A204.1 (cell line): ENCODE results near the gene ENC1.
A peak's percentile ranks its signal among the peaks of the same experiment; 100 is the strongest.
"Not testable (repeated sequence)": the region's sequence is repeated elsewhere in the genome, so short reads cannot be mapped to it uniquely, and the experiment has no call there.

Experiments
- FAIRE-seq: peaks from 2 replicates; lab custom pipeline; 2012; peaks lifted over from hg19 to GRCh38; lab: Jason Lieb, UNC

Gene ENC1, protein sequence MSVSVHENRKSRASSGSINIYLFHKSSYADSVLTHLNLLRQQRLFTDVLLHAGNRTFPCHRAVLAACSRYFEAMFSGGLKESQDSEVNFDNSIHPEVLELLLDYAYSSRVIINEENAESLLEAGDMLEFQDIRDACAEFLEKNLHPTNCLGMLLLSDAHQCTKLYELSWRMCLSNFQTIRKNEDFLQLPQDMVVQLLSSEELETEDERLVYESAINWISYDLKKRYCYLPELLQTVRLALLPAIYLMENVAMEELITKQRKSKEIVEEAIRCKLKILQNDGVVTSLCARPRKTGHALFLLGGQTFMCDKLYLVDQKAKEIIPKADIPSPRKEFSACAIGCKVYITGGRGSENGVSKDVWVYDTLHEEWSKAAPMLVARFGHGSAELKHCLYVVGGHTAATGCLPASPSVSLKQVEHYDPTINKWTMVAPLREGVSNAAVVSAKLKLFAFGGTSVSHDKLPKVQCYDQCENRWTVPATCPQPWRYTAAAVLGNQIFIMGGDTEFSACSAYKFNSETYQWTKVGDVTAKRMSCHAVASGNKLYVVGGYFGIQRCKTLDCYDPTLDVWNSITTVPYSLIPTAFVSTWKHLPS

GRCh38 chr5:74640450-74640953 lies at the start of gene ENC1:
TSS of gene ENC1 (minus strand) at chr5:74640728. CDS start at chr5:74636485, 4,243 bp downstream.
- no peak for FAIRE-seq

DNA sequence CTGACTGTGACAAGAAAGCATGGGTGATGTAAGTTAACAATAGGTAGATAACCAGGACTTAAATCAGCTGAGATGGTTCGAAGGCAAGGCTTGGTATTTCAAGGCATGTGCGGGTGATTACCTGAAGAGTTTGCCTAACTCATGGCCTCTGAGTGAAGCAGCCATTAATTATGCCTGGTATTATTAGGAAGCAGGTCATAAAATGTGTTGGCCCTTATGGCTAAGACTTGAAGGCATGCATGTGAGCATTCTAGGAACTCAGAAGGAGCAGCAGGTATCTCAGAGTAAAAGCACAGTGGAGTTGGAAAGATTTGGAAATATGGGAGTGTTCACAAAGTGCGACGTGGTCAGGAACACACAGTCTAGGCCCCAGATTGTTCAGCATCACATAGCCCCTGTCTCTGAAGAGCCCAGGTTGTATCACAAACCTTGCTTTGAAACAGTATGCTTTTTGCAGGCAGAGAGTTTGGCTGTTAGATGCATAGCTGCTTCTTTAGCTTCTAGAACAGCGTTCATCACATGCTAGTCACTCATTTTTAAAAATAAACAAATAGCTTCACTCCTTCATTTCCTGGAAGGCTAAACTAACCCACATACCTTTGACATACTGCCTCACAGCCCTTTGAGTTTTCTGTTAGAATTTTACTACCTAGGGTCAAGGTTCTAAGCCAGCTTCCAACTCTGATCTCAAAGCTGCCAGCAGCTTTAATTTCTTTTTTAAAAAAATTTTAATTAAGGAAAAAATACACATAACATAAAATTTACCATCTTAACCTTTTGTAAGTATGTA lies 46.6 kb upstream of the ENC1 start:
- FAIRE-seq = no peak

DNA sequence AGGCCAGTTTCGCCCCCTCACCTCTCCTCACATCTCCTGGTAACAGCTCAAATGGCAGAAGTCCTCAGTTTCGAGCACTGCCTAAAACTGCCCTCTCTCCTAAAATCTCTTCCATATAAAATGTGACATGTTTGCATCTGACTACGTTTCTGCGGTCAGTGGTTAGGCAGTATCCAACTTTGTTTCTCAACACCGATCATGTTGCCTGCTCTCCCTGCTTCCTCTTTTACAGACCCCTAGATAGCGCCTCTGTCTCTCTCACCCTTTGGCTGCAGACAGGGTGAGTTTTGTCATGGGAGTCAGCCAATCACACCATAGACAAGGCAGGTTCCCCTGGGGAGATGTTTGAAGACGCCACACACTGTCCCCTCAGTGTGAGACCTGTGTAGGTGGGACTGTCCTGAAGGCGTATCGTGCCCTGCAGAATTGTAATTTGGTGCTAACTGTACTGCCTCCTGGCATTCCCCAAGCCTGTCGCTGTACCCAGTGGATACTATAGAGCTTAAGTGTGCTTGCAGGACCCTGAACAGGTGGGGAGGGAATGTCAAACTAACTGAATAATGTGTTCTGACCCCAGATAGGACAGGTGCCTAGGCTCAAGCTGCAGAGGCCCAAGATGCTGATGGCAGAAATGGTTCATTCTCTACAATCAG lies 45.6 kb upstream of the ENC1 start:
- no peak for FAIRE-seq

DNA sequence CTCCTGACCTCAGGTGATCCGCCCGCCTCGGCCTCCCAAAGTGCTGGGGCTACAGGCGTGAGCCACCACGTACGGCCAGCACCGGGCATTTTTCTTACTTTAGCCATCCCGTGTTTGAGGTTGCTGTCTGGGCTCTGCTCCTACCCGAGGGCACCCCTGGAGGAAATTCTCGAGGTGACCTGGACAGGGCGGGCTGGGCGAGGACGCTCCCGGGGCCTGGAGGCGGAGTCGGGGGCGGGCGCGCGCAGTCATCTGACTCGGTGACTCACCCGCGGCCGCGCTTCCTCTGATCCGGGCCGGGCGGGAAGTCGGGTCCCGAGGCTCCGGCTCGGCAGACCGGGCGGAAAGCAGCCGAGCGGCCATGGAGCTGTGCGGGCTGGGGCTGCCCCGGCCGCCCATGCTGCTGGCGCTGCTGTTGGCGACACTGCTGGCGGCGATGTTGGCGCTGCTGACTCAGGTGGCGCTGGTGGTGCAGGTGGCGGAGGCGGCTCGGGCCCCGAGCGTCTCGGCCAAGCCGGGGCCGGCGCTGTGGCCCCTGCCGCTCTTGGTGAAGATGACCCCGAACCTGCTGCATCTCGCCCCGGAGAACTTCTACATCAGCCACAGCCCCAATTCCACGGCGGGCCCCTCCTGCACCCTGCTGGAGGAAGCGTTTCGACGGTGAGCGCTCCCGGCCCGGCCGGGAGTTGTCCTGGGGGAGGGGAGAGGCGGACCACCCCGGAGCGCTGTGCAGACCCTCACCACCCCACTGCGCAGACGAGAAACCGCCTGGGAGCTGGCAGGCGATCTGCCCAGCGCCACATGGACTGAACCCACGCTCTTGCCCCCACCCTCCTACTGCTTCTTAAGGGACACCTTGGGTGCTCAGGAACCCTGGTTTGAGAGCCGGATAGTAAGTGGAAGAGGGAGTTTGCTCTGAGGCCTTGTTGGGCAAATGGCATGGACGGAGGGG lies 44.6 kb upstream of the ENC1 start, which contains the start of gene HEXB:
Gene HEXB, plus strand, starts transcription at position 334 of the 952 bp plus-strand sequence. Its CDS starts 28 bp downstream, at position 362.
- no peak for FAIRE-seq

DNA sequence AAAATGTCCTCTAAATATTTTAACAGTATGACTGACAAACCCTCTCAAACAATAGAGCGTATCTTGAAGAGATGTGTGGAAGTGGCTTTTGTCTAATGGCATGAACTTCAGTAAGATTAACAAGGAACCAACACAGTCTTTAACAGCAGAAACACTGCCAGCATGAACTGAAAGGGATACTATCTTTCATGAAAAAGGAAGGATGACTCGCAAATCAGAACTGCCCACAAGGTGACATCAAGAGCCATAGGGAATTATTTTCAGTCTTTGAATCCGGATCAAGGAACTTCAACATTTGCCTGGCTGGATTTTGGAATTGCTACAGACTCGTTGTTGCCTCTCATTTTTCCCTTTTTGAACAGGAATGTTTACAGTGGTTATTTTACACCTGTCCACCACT lies 39.4 kb upstream of the ENC1 start:
- FAIRE-seq = no peak

DNA sequence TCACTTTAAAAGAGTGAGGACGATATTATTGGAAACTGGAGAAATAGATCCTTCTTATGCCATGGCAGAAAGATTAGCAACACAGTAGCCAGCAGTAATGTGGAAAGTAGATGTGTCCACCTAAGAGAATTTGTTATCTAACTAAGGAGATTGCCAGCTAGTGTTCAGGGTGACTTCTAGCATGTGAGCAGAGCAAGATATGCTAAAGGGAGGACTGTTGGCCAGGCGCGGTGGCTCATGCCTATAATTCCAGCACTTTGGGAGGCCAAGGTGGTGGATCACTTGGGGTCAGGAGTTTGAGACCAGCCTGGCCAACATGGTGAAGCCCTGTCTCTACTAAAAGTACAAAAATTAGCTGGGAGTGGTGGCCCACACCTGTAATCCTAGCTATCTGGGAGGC lies 38.8 kb upstream of the ENC1 start:
- FAIRE-seq = not testable (repeated sequence)

- not testable (repeated sequence) for FAIRE-seq
These were observed 37.6 kb upstream of the ENC1 start for GRCh38 chr5:74678123-74678522.

- not testable (repeated sequence) for FAIRE-seq
These were observed 35.9 kb upstream of the ENC1 start for GRCh38 chr5:74676466-74676865.

GRCh38 chr5:74673011-74673790 lies 32.7 kb upstream of the ENC1 start:
- peak; percentile 79 for FAIRE-seq

GRCh38 chr5:74672215-74672877 lies 31.8 kb upstream of the ENC1 start:
- FAIRE-seq = no peak

- no peak for FAIRE-seq
These were observed 30.0 kb upstream of the ENC1 start for GRCh38 chr5:74670396-74671038.

GRCh38 chr5:74669821-74670220 lies 29.3 kb upstream of the ENC1 start:
- no peak for FAIRE-seq

DNA sequence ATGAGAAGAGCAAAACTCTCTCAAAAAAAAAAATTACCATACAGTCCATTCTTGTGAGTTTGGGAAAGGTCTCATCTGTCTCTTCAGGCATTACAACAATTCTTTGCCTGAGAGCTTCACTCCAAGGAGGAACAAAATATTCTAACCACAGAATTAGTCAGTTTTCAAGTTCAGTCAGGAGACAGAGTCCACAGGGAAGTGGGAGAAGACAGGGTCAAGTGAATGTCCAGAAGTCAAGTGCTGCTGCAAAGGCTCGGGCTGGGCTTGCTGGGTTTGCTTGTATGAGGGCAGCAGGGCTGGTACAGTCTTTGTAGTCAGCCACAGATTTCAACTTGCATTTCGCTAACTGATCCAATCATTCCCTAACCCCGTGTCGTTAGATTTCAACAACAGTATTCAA lies 26.9 kb upstream of the ENC1 start:
- no peak for FAIRE-seq

GRCh38 chr5:74665816-74666215 lies 25.3 kb upstream of the ENC1 start:
- no peak for FAIRE-seq

GRCh38 chr5:74665273-74665672 lies 24.7 kb upstream of the ENC1 start:
- FAIRE-seq = no peak

GRCh38 chr5:74664551-74664950 lies 24.0 kb upstream of the ENC1 start:
- FAIRE-seq = no peak

- FAIRE-seq = no peak
These were observed 20.3 kb upstream of the ENC1 start for GRCh38 chr5:74660873-74661272.

DNA sequence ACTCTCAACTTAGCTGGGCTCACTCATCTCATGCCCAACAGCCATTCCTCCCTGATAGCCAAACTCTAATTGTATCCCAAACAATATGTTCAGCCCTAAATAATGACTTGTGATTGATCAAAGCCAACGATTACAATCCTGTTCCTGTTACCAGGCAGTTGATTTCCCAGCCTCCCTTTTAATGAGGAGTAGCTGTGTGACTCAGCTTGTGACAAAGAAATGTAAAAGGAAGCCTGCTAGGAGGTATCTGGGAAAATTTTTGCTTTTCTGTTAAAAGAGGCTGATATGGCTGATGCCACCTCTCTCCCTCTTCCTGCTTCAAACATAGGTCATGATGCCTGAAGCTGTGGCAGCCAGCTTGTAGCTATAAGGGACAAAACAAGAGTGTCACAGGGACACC lies 19.6 kb upstream of the ENC1 start:
- no peak for FAIRE-seq

- no peak for FAIRE-seq
These were observed 18.6 kb upstream of the ENC1 start for GRCh38 chr5:74659172-74659571.
